PC-9 (cell line): Measurements from ENCODE around the gene GGACT. TPM values are rescaled to one million over a fixed set of nuclear protein-coding genes. Genes with fewer than 3 reads are reported as not detected.
"Not testable (repeated sequence)": the region's sequence is repeated elsewhere in the genome, so short reads cannot be mapped to it uniquely, and the experiment has no call there.

Source experiments
- BruUV-seq: library from RNA; stranded (reverse); fragments of 400-500 nt; replicated peaks from 2 replicates; lab custom pipeline; 2021; lab: Mats Ljungman, UMichigan
- CTCF ChIA-PET: fragments of 300-600 bp; sonication (Branson Sonifier 250); formaldehyde crosslinking; loops from one replicate; lab custom pipeline; 2022; ENCODE audit warnings: antibody characterized with exemption; lab: Charles Lee
- POLR2A ChIA-PET: fragments of 300-600 bp; sonication (Branson Sonifier 250); formaldehyde crosslinking; loops from one replicate; lab custom pipeline; 2022; ENCODE audit warnings: antibody characterized with exemption; ENCODE audit not compliant: unreplicated experiment; lab: Charles Lee
- DNase-seq, 2 experiments: peaks; one replicate each; pipeline versions ENCODE4 v3.0.0 to v3.0.0-alpha.2; 2015 to 2022; ENCODE audit warnings: mixed read lengths in 1 of 2
- H2AFZ ChIP-seq: fragments of 200-600 bp; sonication (generic); 2 replicates; pipeline ENCODE4 v1.8.1; 2017; ENCODE audit warnings: antibody characterized with exemption
- H3F3A ChIP-seq: fragments of 200-600 bp; sonication (generic); 2 replicates; pipeline ENCODE4 v1.8.1; 2017; ENCODE audit warnings: antibody characterized with exemption, mild to moderate bottlenecking, low read depth; ENCODE audit not compliant: insufficient read depth
- H3K27ac ChIP-seq: fragments of 200-600 bp; sonication (generic); 2 replicates; pipeline ENCODE4 v1.6.1; 2016; ENCODE audit warnings: mixed run types
- H3K27me3 ChIP-seq: fragments of 200-600 bp; sonication (generic); 2 replicates; pipeline ENCODE4 v1.6.1; 2016; ENCODE audit warnings: low read depth, mixed run types; ENCODE audit not compliant: insufficient read depth
- H3K36me3 ChIP-seq: fragments of 200-600 bp; sonication (generic); 2 replicates; pipeline ENCODE4 v1.6.1; 2016; ENCODE audit warnings: low read depth, mixed run types
- H3K4me1 ChIP-seq: fragments of 200-600 bp; sonication (generic); replicated peaks from 2 replicates; pipeline ENCODE4 v1.6.1; 2016; ENCODE audit warnings: mixed run types; ENCODE audit not compliant: insufficient read depth
- H3K4me2 ChIP-seq: fragments of 200-600 bp; sonication (generic); 2 replicates; pipeline ENCODE4 v1.6.1; 2017; ENCODE audit warnings: mixed run types
- H3K4me3 ChIP-seq: fragments of 200-600 bp; sonication (generic); 2 replicates; pipeline ENCODE4 v1.6.1; 2016; ENCODE audit warnings: mixed run types
- H3K79me2 ChIP-seq: fragments of 200-600 bp; sonication (generic); 2 replicates; pipeline ENCODE4 v1.6.1; 2017; ENCODE audit warnings: low read depth, mixed run types
- H3K9me2 ChIP-seq: fragments of 200-600 bp; sonication (generic); 2 replicates; pipeline ENCODE4 v1.8.1; 2017; ENCODE audit warnings: mild to moderate bottlenecking; ENCODE audit not compliant: insufficient read depth
- H3K9me3 ChIP-seq: fragments of 200-600 bp; sonication (generic); 2 replicates; pipeline ENCODE4 v1.8.1; 2016; ENCODE audit warnings: low read depth; ENCODE audit not compliant: insufficient read depth
- H4K20me1 ChIP-seq: fragments of 200-600 bp; sonication (generic); 2 replicates; pipeline ENCODE4 v1.8.1; 2017; ENCODE audit not compliant: insufficient read depth
- EZH2 ChIP-seq: fragments of 200-600 bp; sonication (generic); IDR thresholded peaks from 2 replicates; pipeline ENCODE4 v1.8.0; 2017; ENCODE audit warnings: antibody characterized with exemption, low read depth
- intact Hi-C: fragments of 100-400 bp; cut with micrococcal nuclease; formaldehyde crosslinking; loops from one replicate; pipeline ENCODE4 v1.10.0; 2022; ENCODE audit not compliant: unreplicated experiment
- total RNA-seq: library from RNA; stranded (reverse); gene quantifications from 2 replicates; pipeline ENCODE4 v1.2.3, GENCODE V29; 2021
- TF ChIP-seq, protein P1 (sequence below): fragments of 200-600 bp; sonication (generic); conservative IDR thresholded peaks from 2 replicates; pipeline ENCODE4 v1.6.1; 2017; ENCODE audit warnings: mixed run types, antibody characterized with exemption, mild to moderate bottlenecking, moderate library complexity

GGACT gene
- total RNA-seq, 1 experiment from 2014 or later, result 4.9 TPM

DNA sequence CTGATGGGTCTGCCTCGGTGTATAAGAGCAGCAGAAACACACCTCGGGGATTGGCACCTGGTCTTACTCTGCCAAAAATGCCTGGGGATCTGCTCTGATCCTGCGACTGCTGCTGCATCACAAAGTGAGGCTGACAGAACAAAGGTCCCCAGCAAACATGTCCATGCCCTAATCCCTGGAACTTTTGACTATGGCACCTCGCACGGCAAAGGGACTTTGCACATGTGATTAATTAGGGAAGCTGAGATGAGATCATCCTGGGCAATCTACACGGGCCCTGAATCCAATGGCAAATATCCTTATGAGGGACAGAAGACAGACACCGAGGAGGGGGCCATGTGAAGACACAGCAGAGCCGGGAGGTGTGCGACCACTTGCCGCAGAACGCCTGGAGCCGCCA is 8.5 kb downstream of the GGACT start:
- no peaks in the 10 kb centered on the region for H3F3A ChIP-seq
- ChIA-PET CTCF (no interaction called here), POLR2A (no interaction called here)
- no peak for DNase-seq
- no peak for TF ChIP-seq EZH2
- TF ChIP-seq, protein P1, sequence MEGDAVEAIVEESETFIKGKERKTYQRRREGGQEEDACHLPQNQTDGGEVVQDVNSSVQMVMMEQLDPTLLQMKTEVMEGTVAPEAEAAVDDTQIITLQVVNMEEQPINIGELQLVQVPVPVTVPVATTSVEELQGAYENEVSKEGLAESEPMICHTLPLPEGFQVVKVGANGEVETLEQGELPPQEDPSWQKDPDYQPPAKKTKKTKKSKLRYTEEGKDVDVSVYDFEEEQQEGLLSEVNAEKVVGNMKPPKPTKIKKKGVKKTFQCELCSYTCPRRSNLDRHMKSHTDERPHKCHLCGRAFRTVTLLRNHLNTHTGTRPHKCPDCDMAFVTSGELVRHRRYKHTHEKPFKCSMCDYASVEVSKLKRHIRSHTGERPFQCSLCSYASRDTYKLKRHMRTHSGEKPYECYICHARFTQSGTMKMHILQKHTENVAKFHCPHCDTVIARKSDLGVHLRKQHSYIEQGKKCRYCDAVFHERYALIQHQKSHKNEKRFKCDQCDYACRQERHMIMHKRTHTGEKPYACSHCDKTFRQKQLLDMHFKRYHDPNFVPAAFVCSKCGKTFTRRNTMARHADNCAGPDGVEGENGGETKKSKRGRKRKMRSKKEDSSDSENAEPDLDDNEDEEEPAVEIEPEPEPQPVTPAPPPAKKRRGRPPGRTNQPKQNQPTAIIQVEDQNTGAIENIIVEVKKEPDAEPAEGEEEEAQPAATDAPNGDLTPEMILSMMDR, result no peak
- H3K4me2 ChIP-seq, result no peak overlapping the region
- intact Hi-C loops, result no loop called here
- no peaks in the 10 kb centered on the region for H3K27me3 ChIP-seq
- no peak overlapping the region for H3K4me3 ChIP-seq
- H3K9me3 ChIP-seq, result no peaks in the 10 kb centered on the region
- no peaks in the 10 kb centered on the region for H3K36me3 ChIP-seq
- no peaks in the 10 kb centered on the region for H3K79me2 ChIP-seq
- no peak overlapping the region for H3K27ac ChIP-seq
- no peaks in the 10 kb centered on the region for H4K20me1 ChIP-seq
- no TSS peak for BruUV-seq
- H3K4me1 ChIP-seq, result no peaks in the 10 kb centered on the region
- H3K9me2 ChIP-seq, result no peaks in the 10 kb centered on the region
- no peak overlapping the region for H2AFZ ChIP-seq

DNA sequence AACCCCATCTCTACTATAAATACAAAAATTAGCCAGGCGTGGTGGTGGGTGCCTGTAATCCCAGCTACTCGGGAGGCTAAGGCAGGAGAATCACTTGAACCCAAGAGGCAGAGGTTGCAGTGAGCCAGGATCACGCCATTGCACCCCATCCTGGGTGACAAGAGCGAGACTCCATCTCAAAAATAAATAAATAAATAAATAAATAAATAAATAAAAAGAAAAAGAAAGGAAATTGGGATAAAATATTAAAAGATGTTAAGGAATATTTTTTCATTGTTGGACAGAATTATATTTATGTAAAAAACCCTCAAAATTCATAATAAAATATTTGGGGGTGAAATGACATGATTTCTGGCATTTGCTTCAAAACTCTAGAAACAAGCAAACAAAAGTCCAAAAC is 11.3 kb downstream of the GGACT start:
- H3K36me3 ChIP-seq, H3K4me1 ChIP-seq, DNase-seq, H3K27me3 ChIP-seq, H3K79me2 ChIP-seq, BruUV-seq, H3K9me3 ChIP-seq, H3K9me2 ChIP-seq, H3K4me3 ChIP-seq, CTCF ChIA-PET, H2AFZ ChIP-seq, H3F3A ChIP-seq, POLR2A ChIA-PET, H4K20me1 ChIP-seq, intact Hi-C loops, H3K4me2 ChIP-seq, H3K27ac ChIP-seq: not testable (repeated sequence)

DNA sequence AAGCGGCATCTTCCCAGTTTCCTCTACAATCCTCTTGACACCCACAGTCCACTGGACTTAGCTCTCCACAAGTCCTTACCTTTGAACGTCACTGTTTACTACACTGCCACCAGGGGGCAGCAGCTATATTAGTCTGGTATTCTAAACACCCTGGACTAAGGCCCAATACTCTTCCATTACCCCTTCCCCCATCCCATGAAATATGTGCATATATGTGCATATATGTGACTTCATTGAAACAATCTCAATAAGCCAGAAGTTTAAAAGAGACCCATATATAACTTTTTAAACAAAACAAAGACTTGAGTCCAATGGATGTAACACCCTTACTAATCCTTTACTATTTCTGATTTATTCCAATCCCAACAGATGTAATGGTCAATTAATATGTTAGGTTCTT is 15.5 kb downstream of the GGACT start:
- H3K9me2 ChIP-seq, result no peaks in the 10 kb centered on the region
- ChIA-PET POLR2A (no interaction called here), CTCF (interaction anchor here (0.5 to 1.0 kb wide), 6 partner anchors 26 to 1420 kb away, joined by 4 to 16 read pairs (median 6); partner anchors contain the start of gene TMTC4)
- H3K4me3 ChIP-seq, result no peak overlapping the region
- H3K79me2 ChIP-seq, result no peaks in the 10 kb centered on the region
- no peaks in the 10 kb centered on the region for H3K4me1 ChIP-seq
- H3K27ac ChIP-seq, result no peak overlapping the region
- H3K4me2 ChIP-seq, result no peak overlapping the region
- H2AFZ ChIP-seq, result no peak overlapping the region
- H3F3A ChIP-seq, result no peaks in the 10 kb centered on the region
- no peaks in the 10 kb centered on the region for H3K36me3 ChIP-seq
- H4K20me1 ChIP-seq, result no peaks in the 10 kb centered on the region
- BruUV-seq, result no TSS peak
- H3K27me3 ChIP-seq, result no peaks in the 10 kb centered on the region
- H3K9me3 ChIP-seq, result no peaks in the 10 kb centered on the region
- intact Hi-C loops, result loop anchor here (1.0 kb wide), 1 partner anchor 554 kb away; no protein-coding TSS in a partner anchor
- peak; percentile 38 to 64 for DNase-seq
- TF ChIP-seq, protein P1, result peak; percentile 89
- no peak for TF ChIP-seq EZH2

DNA sequence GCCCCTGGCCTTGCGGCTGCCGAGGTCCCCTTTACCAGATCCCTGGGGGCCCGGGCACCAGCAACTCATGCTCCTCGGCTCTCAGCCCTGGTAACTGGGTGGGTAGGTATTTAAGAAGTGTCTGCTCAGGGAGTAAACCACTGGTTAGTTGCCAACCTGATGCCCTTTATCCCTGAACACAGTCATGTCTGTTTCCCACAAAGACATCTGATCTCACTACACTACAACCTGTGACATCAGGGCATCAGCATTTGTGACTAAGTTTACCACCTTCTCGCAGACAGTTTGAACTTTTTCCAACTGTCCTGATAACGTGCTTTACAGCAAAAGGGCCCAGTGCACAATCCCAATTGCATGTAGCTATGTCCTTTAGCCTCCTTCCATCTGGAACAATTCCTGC is 22.0 kb downstream of the GGACT start:
- Histone ChIP-seq H2AFZ (0 out of 2 replicates have a peak overlapping the region, but pooled peaks have one; percentile 6), H4K20me1 (no peaks in the 10 kb centered on the region), H3K4me3 (no peak overlapping the region), H3K79me2 (no peaks in the 10 kb centered on the region), H3K9me3 (peaks cover 3% of the 10 kb centered on the region; the same call in 1 of the 2 replicates), H3K4me1 (peaks cover 11% of the 10 kb centered on the region; the same call in 1 of the 2 replicates), H3K27me3 (no peaks in the 10 kb centered on the region), H3K27ac (no peak overlapping the region), H3K9me2 (no peaks in the 10 kb centered on the region), H3F3A (no peaks in the 10 kb centered on the region), H3K4me2 (peak overlapping the region; percentile 18; the same call in 1 of the 2 replicates), H3K36me3 (no peaks in the 10 kb centered on the region)
- intact Hi-C loops, result no loop called here
- no TSS peak for BruUV-seq
- CTCF ChIA-PET, result no interaction called here
- peak; percentile 11 to 64 for DNase-seq
- no peak for TF ChIP-seq EZH2
- TF ChIP-seq, protein P1, result no peak
- POLR2A ChIA-PET, result no interaction called here
